ENCODE data around the gene TRIM3. TPM values are rescaled to one million over a fixed set of nuclear protein-coding genes. Genes with fewer than 3 reads are reported as not detected.

Gene TRIM3
- total RNA-seq, 1 experiment from 2014 or later = 14.4 TPM

DNA sequence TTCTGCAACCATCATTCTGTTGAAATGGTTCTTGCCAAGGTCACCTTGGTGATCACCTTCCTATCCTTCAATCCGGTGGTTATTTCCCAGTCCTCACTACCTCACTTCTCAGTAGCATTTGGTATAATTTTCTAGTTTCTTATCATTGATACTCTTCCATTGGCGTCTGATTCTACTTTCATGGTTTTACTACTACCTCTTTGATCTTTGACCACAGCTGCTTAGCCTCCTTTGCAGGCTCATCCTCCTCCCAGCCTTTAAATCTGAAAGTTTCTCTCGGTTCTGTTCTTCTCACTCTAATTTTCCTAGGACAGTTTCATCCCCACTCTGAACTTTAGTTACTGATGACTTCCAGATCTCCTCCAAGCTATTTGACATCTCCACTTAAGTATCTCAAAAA is 12.5 kb upstream of the TRIM3 start:
- H2BK20ac ChIP-seq (ENCODE audit: low read depth, low read length, poor library complexity, severe bottlenecking) = no peak overlapping the region
- no peak overlapping the region for H2AK5ac ChIP-seq (ENCODE audit: insufficient read length, low read length)
- no peaks in the 10 kb centered on the region for H3K4me1 ChIP-seq (ENCODE audit: insufficient read depth, low read length)
- Mint-ChIP-seq H3K27ac (no peak overlapping the region), H3K36me3 (ENCODE audit: insufficient read depth in 1 of 3, low read depth in 3 of 3) (peaks cover 14 to 17% (median 15%) of the 10 kb centered on the region in 3 experiments; a peak in 6 of 7 replicates), H3K4me1 (peaks cover 3 to 4% of the 10 kb centered on the region in 2 experiments; a peak in 3 of 4 replicates), H3K4me3 (no peak overlapping the region), H3K9me3 (no peaks in the 10 kb centered on the region), H3K27me3 (ENCODE audit: low read depth) (no peaks in the 10 kb centered on the region; the same call in 1 of the 2 replicates)
- H3K79me2 ChIP-seq (ENCODE audit: insufficient read depth, low read length) = peaks cover 8% of the 10 kb centered on the region; the same call in 1 of the 2 replicates
- H2BK12ac ChIP-seq (ENCODE audit: insufficient read length, low read depth, low read length) = no peak overlapping the region
- H3K79me1 ChIP-seq (ENCODE audit: insufficient read depth, low read depth, low read length, poor library complexity, severe bottlenecking) = peaks cover 12% of the 10 kb centered on the region
- H3K14ac ChIP-seq (ENCODE audit: insufficient read depth, low read length) = no peak overlapping the region
- no peak overlapping the region for H2BK5ac ChIP-seq (ENCODE audit: insufficient read length, low read length)
- H3K27me3 ChIP-seq (ENCODE audit: insufficient read depth, low read length) = no peaks in the 10 kb centered on the region
- no peaks in the 10 kb centered on the region for H3K9me3 ChIP-seq (ENCODE audit: control insufficient read depth, low read depth, low read length)
- peaks cover 6% of the 10 kb centered on the region for H3K23me2 ChIP-seq (ENCODE audit: insufficient read length, low read depth, low read length, poor library complexity, severe bottlenecking)
- H3K9ac ChIP-seq (ENCODE audit: extremely low read depth, insufficient read length, low read length) = no peak overlapping the region
- no peak overlapping the region for H3K4ac ChIP-seq (ENCODE audit: low read depth, low read length)
- H2AFZ ChIP-seq (ENCODE audit: low read length) = no peak overlapping the region
- H3K27ac ChIP-seq (ENCODE audit: insufficient read length, low read depth, low read length) = no peak overlapping the region
- H4K5ac ChIP-seq (ENCODE audit: insufficient read length, low read depth, low read length) = no peak overlapping the region
- H4K20me1 ChIP-seq (ENCODE audit: control insufficient read depth, insufficient read depth, insufficient read length) = no peaks in the 10 kb centered on the region
- H3K18ac ChIP-seq (ENCODE audit: insufficient read length, low read depth, low read length) = no peak overlapping the region
- H3K4me2 ChIP-seq (ENCODE audit: insufficient read depth, insufficient read length, low read length) = no peak overlapping the region
- no peak overlapping the region for H3T11ph ChIP-seq (ENCODE audit: low read length)
- no peak overlapping the region for H4K8ac ChIP-seq (replicated peaks; ENCODE audit: insufficient read length, low read depth, low read length)
- no peak overlapping the region for H3K23ac ChIP-seq (ENCODE audit: insufficient read length, low read depth, low read length)
- H2BK15ac ChIP-seq (ENCODE audit: low read depth, low read length) = no peak overlapping the region
- no peak overlapping the region for H4K91ac ChIP-seq (ENCODE audit: insufficient read length, low read depth, low read length)
- TF ChIP-seq CTCF (conservative IDR thresholded peaks at IDR 0.05) = no peak
- no peak overlapping the region for H3K56ac ChIP-seq (ENCODE audit: insufficient read length, low read depth, low read length)
- DNase-seq = no peak
- no peak overlapping the region for H2BK120ac ChIP-seq (ENCODE audit: low read depth, low read length, poor library complexity, severe bottlenecking)
- no CpG with 5 or more reads among the region's 3 CpGs for WGBS (ENCODE audit: extremely low coverage, insufficient read length, low lambda C conversion rate)

All from H9 (cell line).